ENCODE measurements around the gene RCC2. TPM values are rescaled to one million over a fixed set of nuclear protein-coding genes. Genes with fewer than 3 reads are reported as not detected.

Gene RCC2
- total and polyA plus RNA-seq, 2 of the 4 experiments (the other 2 are of a cell fraction): 24.0 to 38.9 TPM

DNA sequence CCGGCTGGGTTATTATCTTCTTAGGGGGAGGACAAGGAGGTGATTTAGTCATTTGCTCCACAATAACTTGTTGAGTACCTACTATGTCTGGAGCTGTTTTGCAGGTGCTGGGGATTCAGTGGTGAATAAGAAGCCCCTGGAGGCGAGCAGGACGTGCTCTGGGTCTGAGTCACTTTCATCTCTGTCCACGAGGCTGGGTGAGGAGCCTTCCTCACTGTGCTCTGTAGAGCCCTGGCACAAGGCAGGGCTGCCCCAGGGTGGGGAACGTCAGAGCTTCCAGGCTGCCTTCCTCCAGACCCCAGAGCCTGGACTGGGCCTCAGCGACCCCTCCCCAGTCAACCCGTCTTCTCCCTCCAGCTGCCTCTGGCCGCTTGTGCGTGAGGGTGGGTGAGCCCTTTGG, 70.0 kb downstream of the RCC2 start:
- Histone ChIP-seq H2BK20ac (ENCODE audit: low read depth, low read length) (no peak overlapping the region), H3K9ac (ENCODE audit: low read depth, low read length) (no peak overlapping the region)
- CTCF ChIA-PET: no interaction called here

More for the DNA sequence above, 70.0 kb downstream of the RCC2 start:
- H2AFZ ChIP-seq (replicated peaks; ENCODE audit: low read length, poor library complexity): peak overlapping the region; percentile 78
- H4K8ac ChIP-seq (ENCODE audit: low read depth in 2 of 2, low read length in 2 of 2): no peak overlapping the region
- no peak overlapping the region for H3K4me2 ChIP-seq (ENCODE audit: low read depth, low read length)
- no peak overlapping the region for H2BK15ac ChIP-seq (ENCODE audit: low read depth, low read length)
- no peak overlapping the region for H4K5ac ChIP-seq (ENCODE audit: low read depth, low read length)
- no peak overlapping the region for H3K18ac ChIP-seq (ENCODE audit: low read depth, low read length)
- POLR2A ChIA-PET (ENCODE audit: unreplicated experiment): no interaction called here
- no peaks in the 10 kb centered on the region for H3K79me1 ChIP-seq (ENCODE audit: low read depth in 1 of 2, low read length in 2 of 2)
- H3K4me3 ChIP-seq (ENCODE audit: insufficient read depth, low read depth, low read length): no peak overlapping the region
- no peaks in the 10 kb centered on the region for H3K4me1 ChIP-seq (ENCODE audit: control insufficient read depth, insufficient read depth, low read length)
- BruUV-seq (replicated peaks): no TSS peak
- DNase-seq: peak; percentile 37
- H4K20me1 ChIP-seq (ENCODE audit: insufficient read depth, low read length): no peaks in the 10 kb centered on the region
- no peak overlapping the region for H3K27ac ChIP-seq (ENCODE audit: insufficient read depth, low read length)
- H2AK5ac ChIP-seq (ENCODE audit: low read depth, low read length): no peak overlapping the region
- intact Hi-C loops (cut with micrococcal nuclease) (no loop called here), dilution Hi-C loops (cut with HindIII; ENCODE audit: low sequenced_read_pairs, unreplicated experiment) (no loop called here), in situ Hi-C loops (cut with MboI; ENCODE audit: low sequenced_read_pairs) (no loop called here)
- WGBS, 2 experiments (ENCODE audit: extremely low coverage in 2 of 2, insufficient read length in 1 of 2): 28% methylated on average over 3 of the region's 9 CpGs; no CpG with 5 or more reads in 1 of the 2 experiments
- H2BK120ac ChIP-seq (ENCODE audit: low read depth, low read length): no peak overlapping the region
- no peaks in the 10 kb centered on the region for H3K9me3 ChIP-seq (ENCODE audit: control insufficient read depth, insufficient read depth, low read length)
- no peak overlapping the region for H4K91ac ChIP-seq (ENCODE audit: insufficient read depth, low read depth, low read length)
- H2AK9ac ChIP-seq (replicated peaks; ENCODE audit: low read depth, low read length, poor library complexity): no peak overlapping the region
- H3K4ac ChIP-seq (ENCODE audit: low read depth, low read length): no peak overlapping the region
- H3K56ac ChIP-seq (ENCODE audit: extremely low read depth, insufficient read depth, low read length): no peak overlapping the region
- peaks cover 38% of the 10 kb centered on the region for H3K27me3 ChIP-seq (ENCODE audit: control insufficient read depth, insufficient read depth, low read length)
- H2BK5ac ChIP-seq (ENCODE audit: low read depth, low read length, poor library complexity, severe bottlenecking): no peak overlapping the region
- H3K14ac ChIP-seq (replicated peaks; ENCODE audit: low read depth, low read length): no peak overlapping the region
- TF ChIP-seq MAZ (IDR thresholded peaks at IDR 0.05; ENCODE audit: borderline replicate concordance, low read depth, low read length): no peak
- TF ChIP-seq MXI1 (IDR thresholded peaks at IDR 0.05; ENCODE audit: borderline replicate concordance, low read depth, low read length): no peak
- TF ChIP-seq, protein P1, sequence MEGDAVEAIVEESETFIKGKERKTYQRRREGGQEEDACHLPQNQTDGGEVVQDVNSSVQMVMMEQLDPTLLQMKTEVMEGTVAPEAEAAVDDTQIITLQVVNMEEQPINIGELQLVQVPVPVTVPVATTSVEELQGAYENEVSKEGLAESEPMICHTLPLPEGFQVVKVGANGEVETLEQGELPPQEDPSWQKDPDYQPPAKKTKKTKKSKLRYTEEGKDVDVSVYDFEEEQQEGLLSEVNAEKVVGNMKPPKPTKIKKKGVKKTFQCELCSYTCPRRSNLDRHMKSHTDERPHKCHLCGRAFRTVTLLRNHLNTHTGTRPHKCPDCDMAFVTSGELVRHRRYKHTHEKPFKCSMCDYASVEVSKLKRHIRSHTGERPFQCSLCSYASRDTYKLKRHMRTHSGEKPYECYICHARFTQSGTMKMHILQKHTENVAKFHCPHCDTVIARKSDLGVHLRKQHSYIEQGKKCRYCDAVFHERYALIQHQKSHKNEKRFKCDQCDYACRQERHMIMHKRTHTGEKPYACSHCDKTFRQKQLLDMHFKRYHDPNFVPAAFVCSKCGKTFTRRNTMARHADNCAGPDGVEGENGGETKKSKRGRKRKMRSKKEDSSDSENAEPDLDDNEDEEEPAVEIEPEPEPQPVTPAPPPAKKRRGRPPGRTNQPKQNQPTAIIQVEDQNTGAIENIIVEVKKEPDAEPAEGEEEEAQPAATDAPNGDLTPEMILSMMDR (conservative IDR thresholded peaks at IDR 0.05; ENCODE audit: low read depth, low read length): no peak
- no peak for TF ChIP-seq RCOR1 (IDR thresholded peaks at IDR 0.05; ENCODE audit: insufficient replicate concordance, low read length)
- no peak for TF ChIP-seq BHLHE40 (IDR thresholded peaks at IDR 0.05; ENCODE audit: low read depth, low read length)
- no peak for TF ChIP-seq POLR2A (IDR thresholded peaks at IDR 0.05; ENCODE audit: low read depth, low read length)
- no peak for TF ChIP-seq MAFK (IDR thresholded peaks at IDR 0.05; ENCODE audit: low read depth, low read length)
- no peak for TF ChIP-seq CHD1 (IDR thresholded peaks at IDR 0.05; ENCODE audit: low read depth, low read length)
- TF ChIP-seq, protein P2, sequence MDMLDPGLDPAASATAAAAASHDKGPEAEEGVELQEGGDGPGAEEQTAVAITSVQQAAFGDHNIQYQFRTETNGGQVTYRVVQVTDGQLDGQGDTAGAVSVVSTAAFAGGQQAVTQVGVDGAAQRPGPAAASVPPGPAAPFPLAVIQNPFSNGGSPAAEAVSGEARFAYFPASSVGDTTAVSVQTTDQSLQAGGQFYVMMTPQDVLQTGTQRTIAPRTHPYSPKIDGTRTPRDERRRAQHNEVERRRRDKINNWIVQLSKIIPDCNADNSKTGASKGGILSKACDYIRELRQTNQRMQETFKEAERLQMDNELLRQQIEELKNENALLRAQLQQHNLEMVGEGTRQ (IDR thresholded peaks at IDR 0.05; ENCODE audit: low read depth, low read length): no peak
- H3K9me1 ChIP-seq (ENCODE audit: insufficient read depth, low read length): no peaks in the 10 kb centered on the region
- H3K23ac ChIP-seq (ENCODE audit: low read depth, low read length): no peak overlapping the region
- peak; percentile 42 for ATAC-seq (ENCODE audit: low read depth)
- H3K36me3 ChIP-seq (ENCODE audit: control insufficient read depth, insufficient read depth, low read length): no peaks in the 10 kb centered on the region
